Measurements from ENCODE around the gene AOPEP.

Gene AOPEP

GRCh38 chr9:95036676-95037075 is 310.2 kb downstream of the AOPEP start:
- DNase-seq (ENCODE audit: low read depth), result no peak

- DNase-seq (ENCODE audit: low read depth), result no peak
These were observed 311.5 kb downstream of the AOPEP start for GRCh38 chr9:95037789-95038521.

GRCh38 chr9:95038666-95039065 is 312.2 kb downstream of the AOPEP start:
- no peak for DNase-seq (ENCODE audit: low read depth)

GRCh38 chr9:95040106-95040505 is 313.6 kb downstream of the AOPEP start:
- DNase-seq (ENCODE audit: low read depth), result no peak

GRCh38 chr9:95043826-95044225 is 317.3 kb downstream of the AOPEP start:
- no peak for DNase-seq (ENCODE audit: low read depth)

GRCh38 chr9:95044731-95045508 is 318.4 kb downstream of the AOPEP start:
- DNase-seq (ENCODE audit: low read depth), result no peak

GRCh38 chr9:95045751-95046150 is 319.3 kb downstream of the AOPEP start:
- DNase-seq (ENCODE audit: low read depth), result no peak

- DNase-seq (ENCODE audit: low read depth), result no peak
These were observed 321.1 kb downstream of the AOPEP start for GRCh38 chr9:95047452-95048224.

GRCh38 chr9:95048225-95049087 is 322.0 kb downstream of the AOPEP start:
- peak; percentile 36 for DNase-seq (ENCODE audit: low read depth)

GRCh38 chr9:95049761-95050160 is 323.3 kb downstream of the AOPEP start:
- no peak for DNase-seq (ENCODE audit: low read depth)

GRCh38 chr9:95053611-95054570 is 327.4 kb downstream of the AOPEP start:
- DNase-seq (ENCODE audit: low read depth), result no peak

- DNase-seq (ENCODE audit: low read depth), result no peak
These were observed 328.9 kb downstream of the AOPEP start for GRCh38 chr9:95055334-95055850.

GRCh38 chr9:95055851-95056551 is 329.5 kb downstream of the AOPEP start:
- DNase-seq (ENCODE audit: low read depth), result no peak

GRCh38 chr9:95057101-95057500 is 330.6 kb downstream of the AOPEP start:
- no peak for DNase-seq (ENCODE audit: low read depth)

- DNase-seq (ENCODE audit: low read depth), result no peak
These were observed 331.8 kb downstream of the AOPEP start for GRCh38 chr9:95058121-95058785.

- no peak for DNase-seq (ENCODE audit: low read depth)
These were observed 332.4 kb downstream of the AOPEP start for GRCh38 chr9:95058795-95059386.

GRCh38 chr9:95060234-95060633 is 333.7 kb downstream of the AOPEP start:
- DNase-seq (ENCODE audit: low read depth), result no peak

GRCh38 chr9:95060916-95061315 is 334.4 kb downstream of the AOPEP start:
- no peak for DNase-seq (ENCODE audit: low read depth)

Data from activated T-cell treated with anti-CD3 and anti-CD28 coated beads for 1 hour (primary cell).